Eye (tissue), 1 donor: ENCODE data around the gene CFAP161.

Source experiments
- DNase-seq: peaks from one replicate; pipeline ENCODE4 v3.0.0-alpha.2; 2015

CFAP161 gene

DNA sequence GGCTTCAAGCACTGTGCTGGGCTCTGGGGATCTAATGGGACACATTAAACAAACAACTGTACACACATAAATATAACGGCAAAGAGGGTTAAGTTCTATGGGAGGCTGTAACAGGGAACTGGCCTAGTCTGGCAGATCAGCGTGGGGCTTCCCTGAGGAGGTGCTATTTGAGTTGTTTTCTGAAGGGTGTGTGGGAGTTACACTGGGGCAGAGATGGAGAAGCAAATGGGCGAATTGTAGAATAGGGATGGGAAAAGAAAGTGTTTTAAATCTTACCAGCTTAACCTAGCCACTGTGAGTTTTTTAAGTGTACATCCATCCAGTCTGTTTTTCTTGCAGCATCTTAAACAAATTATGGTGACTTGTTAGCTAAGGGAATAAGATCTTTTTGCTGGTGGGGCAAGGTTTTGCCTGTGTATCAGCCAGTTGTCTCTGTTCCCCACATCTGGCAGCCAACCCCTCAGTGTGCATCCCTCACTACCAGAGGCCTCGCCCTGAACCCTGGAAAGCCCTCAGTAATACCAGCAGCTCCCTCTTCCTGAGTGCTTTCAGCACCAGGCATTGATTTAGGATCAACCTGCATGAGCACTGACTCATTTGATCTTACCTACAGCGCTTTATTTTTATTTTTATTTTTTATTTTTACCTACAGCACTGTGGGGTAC is 51.7 kb downstream of the CFAP161 start:
- DNase-seq: no peak

DNA sequence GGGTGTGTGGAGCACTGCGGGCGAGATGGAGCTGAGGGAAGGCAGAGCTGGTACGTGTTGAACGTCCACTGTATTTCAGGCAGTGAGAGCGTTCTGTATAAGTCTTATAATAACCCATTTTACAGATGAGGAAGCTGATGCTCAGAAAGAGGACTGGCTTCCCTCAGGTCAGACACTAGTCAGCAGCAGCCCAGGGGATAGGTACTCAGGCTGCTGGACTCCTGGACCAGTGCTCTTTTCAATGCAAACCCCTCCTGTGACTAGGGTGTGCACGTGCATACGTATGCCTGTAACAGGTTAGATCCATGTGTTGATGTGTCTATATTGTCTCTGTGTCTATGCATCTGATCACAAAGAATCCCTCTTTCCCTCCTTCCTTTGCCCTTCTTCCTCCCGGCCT is 54.3 kb downstream of the CFAP161 start:
- DNase-seq: no peak

GRCh38 chr15:81189583-81190283 is 55.7 kb downstream of the CFAP161 start:
- no peak for DNase-seq

- DNase-seq: no peak
Observed at GRCh38 chr15:81190922-81191507, 56.9 kb downstream of the CFAP161 start.

DNA sequence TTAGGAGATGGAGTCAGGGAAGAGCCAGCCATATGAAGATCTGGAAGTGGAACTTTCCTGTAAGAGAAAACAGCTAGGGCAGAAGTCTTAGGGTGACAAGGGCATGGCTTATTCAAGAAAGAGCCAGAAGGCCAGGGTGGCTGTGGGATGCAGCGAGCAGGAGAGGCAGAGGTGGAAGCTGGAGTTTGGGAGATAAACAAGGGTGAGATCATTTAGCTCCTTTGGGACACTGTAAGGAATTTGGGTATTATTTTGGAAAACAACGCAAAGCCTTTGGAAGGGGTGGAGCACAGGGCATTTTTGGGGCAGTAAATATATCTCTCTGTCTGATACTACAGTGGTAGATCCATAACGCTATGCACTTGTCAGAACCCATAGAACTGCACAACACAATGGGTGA is 57.6 kb downstream of the CFAP161 start:
- no peak for DNase-seq

- DNase-seq: peak; percentile 30
Observed at GRCh38 chr15:81194723-81195122, 60.7 kb downstream of the CFAP161 start.

DNA sequence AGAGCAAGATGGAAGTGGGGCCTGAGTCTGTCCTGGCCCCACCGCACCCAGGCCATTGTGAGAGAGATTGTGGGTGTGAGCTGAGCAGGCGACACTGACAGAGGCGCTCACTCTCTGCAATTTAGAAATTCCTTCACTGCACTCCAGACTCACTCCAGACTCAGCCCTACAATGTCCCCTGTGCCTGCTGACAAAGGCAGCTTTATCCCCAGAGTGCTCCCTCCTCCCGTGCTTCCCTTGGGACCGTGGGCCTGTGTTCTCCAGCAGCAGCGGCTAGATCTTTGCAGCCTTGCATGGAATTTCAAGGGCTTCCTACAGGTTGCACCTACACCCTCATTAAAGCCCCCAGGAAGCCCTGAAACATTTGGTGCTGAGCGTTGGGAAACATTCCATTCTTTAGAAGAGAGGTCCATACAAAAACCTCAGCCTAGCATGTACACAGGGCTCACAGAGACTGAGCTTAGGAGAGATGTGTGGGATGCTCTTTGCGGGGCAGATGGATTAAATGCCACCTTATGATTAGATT is 61.3 kb downstream of the CFAP161 start:
- DNase-seq: peak; percentile 40

- no peak for DNase-seq
Observed at GRCh38 chr15:81196576-81197254, 62.6 kb downstream of the CFAP161 start, which contains the start of gene IL16. IL16 (plus strand) TSS chr15:81196879; CDS start chr15:81225400, 28,521 bp downstream.

DNA sequence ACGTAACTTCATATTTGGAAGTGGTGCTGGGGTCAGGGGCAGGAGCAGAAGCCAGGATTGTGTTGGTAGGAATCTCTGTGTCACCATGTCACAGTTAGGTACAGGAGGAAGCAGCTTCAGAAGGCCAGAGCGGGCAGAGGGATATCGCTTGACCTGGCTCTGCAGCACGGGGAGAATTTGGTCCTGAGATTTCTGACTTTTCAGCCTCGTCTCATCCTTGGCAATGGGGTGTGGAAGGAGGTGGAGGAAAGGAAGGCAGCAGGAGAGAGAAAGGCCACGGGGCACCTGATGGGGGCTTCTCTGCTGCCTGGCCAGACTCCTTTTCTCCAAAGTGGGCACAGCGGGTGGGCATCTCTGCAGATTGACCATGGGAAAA is 63.2 kb downstream of the CFAP161 start:
- DNase-seq: no peak

GRCh38 chr15:81197688-81198281 is 63.7 kb downstream of the CFAP161 start:
- DNase-seq: no peak
